ENCODE measurements around the gene ANO8.

ANO8 gene

DNA sequence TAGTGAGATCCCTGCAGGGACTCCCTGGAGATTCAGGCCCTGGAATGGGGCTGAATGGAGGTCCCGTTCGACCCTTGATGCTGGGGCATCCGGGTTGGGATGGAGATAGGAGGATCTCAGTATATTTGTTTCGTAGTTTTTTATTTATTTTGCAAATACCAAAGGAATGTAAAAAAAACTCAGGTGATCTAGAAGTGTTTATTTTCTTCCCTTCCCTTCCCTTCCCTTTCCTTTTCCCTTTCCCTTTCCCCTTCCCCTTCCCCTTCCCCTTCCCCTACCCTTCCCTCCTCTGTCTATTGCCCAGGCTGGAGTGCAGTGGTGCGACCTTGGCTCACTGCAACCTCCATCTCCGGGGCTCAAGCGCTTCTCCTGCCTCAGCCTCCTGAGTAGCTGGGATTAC is 7.2 kb upstream of the ANO8 start:
- Histone ChIP-seq H3K4me3 (ENCODE audit: low read length) (no peak overlapping the region), H3K9me3 (ENCODE audit: control insufficient read depth, insufficient read depth, low read length) (no peaks in the 10 kb centered on the region), H3K27me3 (ENCODE audit: control insufficient read depth, insufficient read depth, low read length) (no peaks in the 10 kb centered on the region), H3K36me3 (ENCODE audit: control insufficient read depth, insufficient read depth, low read length) (peaks cover 6% of the 10 kb centered on the region; the same call in 1 of the 2 replicates), H3K4me1 (ENCODE audit: control insufficient read depth, insufficient read depth, low read length) (peaks cover 5% of the 10 kb centered on the region; the same call in 1 of the 2 replicates), H3K27ac (ENCODE audit: low read length) (no peak overlapping the region)
- DNase-seq (ENCODE audit: low read depth, low spot score), result no peak
- whole genome bisulfite sequencing (ENCODE audit: insufficient coverage, insufficient read length), result no CpG with 5 or more reads among the region's 7 CpGs

DNA sequence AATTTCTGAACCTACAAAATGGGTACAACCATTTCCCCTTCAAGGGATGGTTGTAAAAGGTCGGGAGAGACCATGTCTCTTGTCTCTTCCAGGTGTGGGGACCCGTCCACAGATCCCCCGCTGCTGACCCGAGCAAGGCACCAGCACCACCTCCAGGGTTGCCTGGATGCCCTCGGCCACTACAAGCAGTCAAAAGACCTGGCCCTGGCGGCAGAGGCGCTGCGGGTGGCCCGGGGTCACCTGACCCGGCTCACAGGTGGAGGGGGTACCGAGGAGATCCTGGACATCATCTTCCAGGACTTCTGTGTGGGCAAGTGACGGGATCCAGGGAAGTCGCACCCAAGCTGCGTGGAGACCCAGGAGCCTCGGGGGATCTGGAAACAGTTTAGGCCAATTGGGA is 6.7 kb upstream of the ANO8 start:
- Histone ChIP-seq H3K27me3 (ENCODE audit: control insufficient read depth, insufficient read depth, low read length) (no peaks in the 10 kb centered on the region), H3K36me3 (ENCODE audit: control insufficient read depth, insufficient read depth, low read length) (peaks cover 6% of the 10 kb centered on the region; the same call in 1 of the 2 replicates), H3K27ac (ENCODE audit: low read length) (no peak overlapping the region), H3K4me1 (ENCODE audit: control insufficient read depth, insufficient read depth, low read length) (peaks cover 5% of the 10 kb centered on the region; the same call in 1 of the 2 replicates), H3K4me3 (ENCODE audit: low read length) (no peak overlapping the region), H3K9me3 (ENCODE audit: control insufficient read depth, insufficient read depth, low read length) (no peaks in the 10 kb centered on the region)
- no peak for DNase-seq (ENCODE audit: low read depth, low spot score)
- WGBS (ENCODE audit: insufficient coverage, insufficient read length), result no CpG with 5 or more reads among the region's 15 CpGs

DNA sequence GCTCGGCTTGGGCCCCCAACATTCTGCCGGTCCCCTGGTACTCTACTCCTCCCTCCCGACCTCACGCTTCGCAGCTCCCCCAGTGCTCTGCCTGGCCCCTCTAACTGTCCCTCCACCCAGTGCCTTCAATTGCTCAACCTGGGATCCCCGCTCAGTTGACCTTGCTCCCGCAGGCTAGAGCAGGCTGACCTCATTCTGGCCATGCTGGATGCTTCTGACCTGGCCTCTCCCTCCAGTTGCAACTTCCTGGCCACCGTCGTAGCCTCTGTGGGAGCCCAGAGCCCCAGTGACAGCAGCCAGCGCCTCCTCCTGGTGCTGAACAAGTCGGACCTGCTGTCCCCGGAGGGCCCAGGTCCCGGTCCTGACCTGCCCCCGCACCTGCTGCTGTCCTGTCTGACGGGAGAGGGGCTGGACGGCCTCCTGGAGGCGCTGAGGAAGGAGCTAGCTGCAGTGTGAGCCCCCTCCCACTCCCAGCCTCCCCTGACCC is 6.3 kb upstream of the ANO8 start:
- peaks cover 5% of the 10 kb centered on the region; the same call in 1 of the 2 replicates for H3K4me1 ChIP-seq (ENCODE audit: control insufficient read depth, insufficient read depth, low read length)
- WGBS (ENCODE audit: insufficient coverage, insufficient read length), result no CpG with 5 or more reads among the region's 17 CpGs
- H3K27ac ChIP-seq (ENCODE audit: low read length), result no peak overlapping the region
- no peak overlapping the region for H3K4me3 ChIP-seq (ENCODE audit: low read length)
- no peaks in the 10 kb centered on the region for H3K9me3 ChIP-seq (ENCODE audit: control insufficient read depth, insufficient read depth, low read length)
- no peak for DNase-seq (ENCODE audit: low read depth, low spot score)
- peaks cover 6% of the 10 kb centered on the region; the same call in 1 of the 2 replicates for H3K36me3 ChIP-seq (ENCODE audit: control insufficient read depth, insufficient read depth, low read length)
- no peaks in the 10 kb centered on the region for H3K27me3 ChIP-seq (ENCODE audit: control insufficient read depth, insufficient read depth, low read length)

DNA sequence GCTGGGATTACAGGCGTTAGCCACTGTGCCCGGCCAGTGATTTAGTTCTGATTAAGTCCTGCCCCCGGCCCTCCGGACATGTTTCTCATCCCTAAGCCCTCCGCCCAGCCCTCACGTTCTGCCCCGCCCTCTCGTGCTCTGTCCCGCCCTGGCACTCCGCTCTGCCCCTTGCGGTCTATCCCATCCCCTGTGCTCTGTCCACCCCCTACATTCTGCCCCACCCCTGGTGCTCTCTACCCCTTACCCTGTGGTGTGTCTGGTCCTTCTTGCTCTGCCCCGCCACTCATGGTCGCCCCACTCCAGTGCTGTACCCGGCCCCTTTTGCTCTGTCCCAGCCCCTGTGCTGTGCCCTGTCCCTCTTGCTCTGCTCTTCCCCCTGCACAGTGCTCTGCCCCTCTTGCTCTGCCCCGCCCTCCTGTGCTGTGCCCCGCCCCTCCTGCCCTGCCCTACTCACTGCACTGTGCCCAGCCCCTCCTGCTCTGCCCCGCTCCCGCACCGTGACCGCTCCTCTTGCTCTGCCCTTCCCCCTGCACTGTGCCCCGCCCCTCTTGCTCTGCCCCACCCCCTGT is 5.7 kb upstream of the ANO8 start:
- Histone ChIP-seq H3K9me3 (ENCODE audit: control insufficient read depth, insufficient read depth, low read length) (no peaks in the 10 kb centered on the region), H3K27ac (ENCODE audit: low read length) (no peak overlapping the region), H3K4me3 (ENCODE audit: low read length) (no peak overlapping the region), H3K27me3 (ENCODE audit: control insufficient read depth, insufficient read depth, low read length) (no peaks in the 10 kb centered on the region), H3K4me1 (ENCODE audit: control insufficient read depth, insufficient read depth, low read length) (peaks cover 5% of the 10 kb centered on the region; the same call in 1 of the 2 replicates), H3K36me3 (ENCODE audit: control insufficient read depth, insufficient read depth, low read length) (peaks cover 6% of the 10 kb centered on the region; the same call in 1 of the 2 replicates)
- no CpG with 5 or more reads among the region's 21 CpGs for WGBS (ENCODE audit: insufficient coverage, insufficient read length)
- DNase-seq (ENCODE audit: low read depth, low spot score), result no peak

DNA sequence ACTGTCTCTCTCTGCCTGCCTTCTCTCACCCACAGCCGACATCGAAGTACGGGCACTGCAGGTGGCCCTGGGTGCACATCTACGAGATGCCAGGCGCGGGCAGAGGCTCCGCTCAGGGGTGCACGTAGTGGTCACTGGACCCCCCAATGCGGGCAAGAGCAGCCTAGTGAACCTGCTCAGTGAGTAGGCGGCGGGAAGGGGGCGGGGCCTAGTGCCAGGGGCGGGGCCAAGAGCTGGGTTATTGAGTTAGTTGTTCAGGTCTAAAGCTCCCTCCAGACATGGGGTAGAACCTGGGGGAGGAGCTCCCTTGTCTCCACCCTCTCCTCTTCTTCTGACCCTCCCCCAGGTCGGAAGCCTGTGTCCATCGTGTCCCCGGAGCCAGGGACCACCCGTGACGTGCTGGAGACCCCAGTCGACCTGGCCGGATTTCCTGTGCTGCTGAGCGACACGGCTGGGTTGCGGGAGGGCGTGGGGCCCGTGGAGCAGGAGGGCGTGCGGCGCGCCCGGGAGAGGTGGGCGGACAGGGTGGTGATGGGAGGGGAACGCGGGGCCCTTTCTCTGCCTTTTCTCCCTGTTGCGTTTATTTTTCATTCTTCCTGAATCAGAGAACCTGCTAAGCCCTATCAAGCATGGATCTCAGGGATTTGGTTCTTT is 4.6 kb upstream of the ANO8 start:
- Histone ChIP-seq H3K4me3 (ENCODE audit: low read length) (no peak overlapping the region), H3K36me3 (ENCODE audit: control insufficient read depth, insufficient read depth, low read length) (peaks cover 6% of the 10 kb centered on the region; the same call in 1 of the 2 replicates), H3K27ac (ENCODE audit: low read length) (no peak overlapping the region), H3K9me3 (ENCODE audit: control insufficient read depth, insufficient read depth, low read length) (no peaks in the 10 kb centered on the region), H3K27me3 (ENCODE audit: control insufficient read depth, insufficient read depth, low read length) (no peaks in the 10 kb centered on the region), H3K4me1 (ENCODE audit: control insufficient read depth, insufficient read depth, low read length) (peaks cover 5% of the 10 kb centered on the region; the same call in 1 of the 2 replicates)
- DNase-seq (ENCODE audit: low read depth, low spot score), result no peak
- no CpG with 5 or more reads among the region's 34 CpGs for WGBS (ENCODE audit: insufficient coverage, insufficient read length)

DNA sequence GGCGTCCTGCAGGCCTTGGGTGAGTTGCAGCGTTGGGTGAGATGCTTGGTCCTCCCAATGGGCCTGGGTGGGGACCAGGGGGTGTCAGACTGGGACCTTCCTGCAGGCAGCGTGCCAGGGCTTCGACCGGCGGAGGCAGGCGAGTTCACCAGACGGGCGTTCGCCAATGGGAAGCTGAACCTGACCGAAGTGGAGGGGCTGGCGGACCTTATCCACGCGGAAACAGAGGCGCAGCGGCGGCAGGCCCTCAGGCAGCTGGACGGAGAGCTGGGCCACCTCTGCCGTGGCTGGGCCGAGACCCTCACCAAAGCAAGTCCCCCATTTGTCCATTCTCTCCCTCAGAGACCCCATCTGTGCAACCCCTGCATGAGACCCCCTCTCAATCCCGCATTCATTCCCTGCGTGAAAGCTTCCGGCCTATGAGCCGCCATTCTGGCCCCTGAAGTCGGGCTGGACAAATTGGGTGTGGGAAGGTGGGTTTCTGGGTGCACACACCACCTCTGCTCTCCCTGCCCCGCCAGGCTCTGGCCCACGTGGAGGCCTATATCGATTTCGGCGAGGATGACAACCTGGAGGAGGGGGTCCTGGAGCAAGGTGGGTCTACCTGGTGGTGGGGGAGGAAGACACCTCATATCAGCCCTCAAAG is 3.9 kb upstream of the ANO8 start:
- Histone ChIP-seq H3K27me3 (ENCODE audit: control insufficient read depth, insufficient read depth, low read length) (no peaks in the 10 kb centered on the region), H3K4me3 (ENCODE audit: low read length) (no peak overlapping the region; the same call in 1 of the 2 replicates), H3K9me3 (ENCODE audit: control insufficient read depth, insufficient read depth, low read length) (no peaks in the 10 kb centered on the region), H3K4me1 (ENCODE audit: control insufficient read depth, insufficient read depth, low read length) (peaks cover 5% of the 10 kb centered on the region; the same call in 1 of the 2 replicates), H3K27ac (ENCODE audit: low read length) (no peak overlapping the region), H3K36me3 (ENCODE audit: control insufficient read depth, insufficient read depth, low read length) (peaks cover 6% of the 10 kb centered on the region; the same call in 1 of the 2 replicates)
- no CpG with 5 or more reads among the region's 30 CpGs for WGBS (ENCODE audit: insufficient coverage, insufficient read length)
- DNase-seq (ENCODE audit: low read depth, low spot score), result no peak

DNA sequence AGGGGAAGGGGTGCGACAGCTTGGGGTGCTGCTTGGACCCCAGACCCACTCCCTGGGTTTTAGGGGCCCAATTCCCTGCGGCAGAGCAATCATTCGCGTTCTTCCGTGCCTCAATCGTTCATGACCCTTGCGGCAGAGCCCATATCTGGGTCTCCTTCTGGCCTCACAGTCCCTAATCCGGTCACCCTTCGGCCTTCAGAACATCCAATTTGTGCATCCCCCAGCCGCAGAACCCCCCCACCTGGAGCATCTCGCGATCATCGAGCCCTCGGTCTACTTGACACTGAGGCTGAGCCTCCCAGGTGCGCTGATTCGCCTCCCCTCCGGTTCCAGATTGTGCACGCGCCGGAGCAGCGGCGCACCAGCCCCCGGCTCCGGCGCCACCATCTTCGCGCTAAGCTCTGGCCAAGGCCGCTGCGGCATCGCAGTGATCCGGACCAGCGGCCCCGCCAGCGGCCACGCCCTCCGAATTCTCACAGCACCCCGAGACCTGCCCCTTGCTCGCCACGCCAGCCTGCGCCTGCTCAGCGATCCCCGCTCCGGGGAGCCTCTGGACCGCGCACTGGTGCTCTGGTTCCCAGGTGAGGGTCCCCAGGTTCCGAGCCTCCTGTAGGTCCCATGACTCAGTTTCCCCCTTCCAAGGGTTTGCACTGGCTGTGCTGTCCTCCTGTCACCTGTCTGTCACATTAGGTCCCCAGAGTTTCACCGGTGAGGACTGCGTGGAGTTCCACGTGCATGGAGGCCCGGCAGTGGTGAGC is 3.2 kb upstream of the ANO8 start:
- peak overlapping the region; percentile 74; the same call in 1 of the 2 replicates for H3K4me3 ChIP-seq (ENCODE audit: low read length)
- H3K4me1 ChIP-seq (ENCODE audit: control insufficient read depth, insufficient read depth, low read length), result peaks cover 5% of the 10 kb centered on the region; the same call in 1 of the 2 replicates
- no peak overlapping the region for H3K27ac ChIP-seq (ENCODE audit: low read length)
- no CpG with 5 or more reads among the region's 50 CpGs for WGBS (ENCODE audit: insufficient coverage, insufficient read length)
- peaks cover 6% of the 10 kb centered on the region; the same call in 1 of the 2 replicates for H3K36me3 ChIP-seq (ENCODE audit: control insufficient read depth, insufficient read depth, low read length)
- no peak for DNase-seq (ENCODE audit: low read depth, low spot score)
- no peaks in the 10 kb centered on the region for H3K27me3 ChIP-seq (ENCODE audit: control insufficient read depth, insufficient read depth, low read length)
- H3K9me3 ChIP-seq (ENCODE audit: control insufficient read depth, insufficient read depth, low read length), result no peaks in the 10 kb centered on the region

DNA sequence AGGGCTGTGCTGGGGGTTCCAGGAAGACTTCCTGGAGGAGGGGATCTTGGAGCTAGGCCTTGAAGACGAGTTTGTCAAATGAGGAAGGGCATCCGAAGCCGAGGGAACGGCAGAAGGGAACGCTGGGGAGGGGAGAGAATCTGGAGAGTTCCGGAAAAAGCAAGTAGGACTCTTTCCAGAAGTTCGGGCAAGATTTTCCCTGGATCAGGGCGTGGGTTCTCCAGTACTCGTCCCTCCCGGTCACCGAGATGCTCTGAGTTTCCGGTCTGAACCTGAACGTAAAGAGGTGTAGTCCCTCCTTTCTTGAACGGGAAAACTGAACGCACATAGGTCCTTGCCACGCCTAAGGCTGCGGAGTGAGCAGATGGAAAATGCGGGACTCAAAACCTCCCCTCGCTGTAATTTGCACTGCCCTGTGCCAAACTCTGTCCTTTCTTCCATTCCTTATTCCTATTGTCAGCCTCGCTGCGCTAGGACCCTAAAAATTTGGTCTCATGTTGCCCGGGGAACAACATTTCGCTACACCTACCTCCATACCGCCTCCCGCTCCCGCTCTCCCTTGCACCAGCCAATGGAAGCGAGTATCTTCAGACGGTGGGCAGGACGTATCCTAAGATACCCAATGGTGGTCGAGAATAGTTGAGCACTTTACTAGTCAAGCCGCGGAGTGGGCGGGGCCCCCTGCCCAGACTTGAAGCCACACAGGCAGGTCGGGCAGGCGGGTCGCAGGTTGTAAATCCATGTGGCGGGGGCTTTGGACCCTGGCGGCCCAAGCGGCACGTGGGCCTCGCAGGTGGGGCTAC is 2.4 kb upstream of the ANO8 start, which contains the start of gene GTPBP3:
TSS of gene GTPBP3 (plus strand) at position 682 of the 803 bp plus-strand sequence. CDS start at position 741, 59 bp downstream.
- Histone ChIP-seq H3K4me3 (ENCODE audit: low read length) (peak within 1 kb of the TSS; percentile 74), H3K36me3 (ENCODE audit: control insufficient read depth, insufficient read depth, low read length) (peaks cover 6% of the 10 kb centered on the region; the same call in 1 of the 2 replicates), H3K4me1 (ENCODE audit: control insufficient read depth, insufficient read depth, low read length) (peaks cover 5% of the 10 kb centered on the region; the same call in 1 of the 2 replicates), H3K27me3 (ENCODE audit: control insufficient read depth, insufficient read depth, low read length) (no peaks in the 10 kb centered on the region), H3K9me3 (ENCODE audit: control insufficient read depth, insufficient read depth, low read length) (no peaks in the 10 kb centered on the region), H3K27ac (ENCODE audit: low read length) (no peak within 1 kb of the TSS)
- peak; percentile 99 for DNase-seq (ENCODE audit: low read depth, low spot score)
- no CpG with 5 or more reads among the region's 41 CpGs for WGBS (ENCODE audit: insufficient coverage, insufficient read length)

DNA sequence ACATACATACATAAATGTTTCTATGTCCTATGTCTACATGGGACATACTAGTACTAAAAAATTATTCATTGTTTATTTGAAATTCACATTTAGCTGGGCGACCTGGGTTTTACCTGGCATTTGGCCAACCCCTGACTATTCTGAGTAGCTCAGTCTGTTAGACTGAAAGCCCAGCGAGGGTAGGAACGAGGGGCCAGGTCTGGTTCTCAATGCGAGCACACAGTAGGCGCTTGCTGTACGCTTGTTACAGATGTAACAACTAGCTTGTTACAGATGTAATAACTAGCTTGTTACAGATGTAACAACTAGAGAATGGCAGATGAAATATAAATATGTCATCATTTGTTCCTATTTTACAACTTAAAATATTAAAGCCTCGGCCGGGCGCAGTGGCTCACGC is 920 bp upstream of the ANO8 start:
- Histone ChIP-seq H3K27ac (ENCODE audit: low read length) (no peak overlapping the region), H3K36me3 (ENCODE audit: control insufficient read depth, insufficient read depth, low read length) (no peaks in the 10 kb centered on the region), H3K9me3 (ENCODE audit: control insufficient read depth, insufficient read depth, low read length) (no peaks in the 10 kb centered on the region), H3K27me3 (ENCODE audit: control insufficient read depth, insufficient read depth, low read length) (no peaks in the 10 kb centered on the region), H3K4me3 (ENCODE audit: low read length) (no peak overlapping the region), H3K4me1 (ENCODE audit: control insufficient read depth, insufficient read depth, low read length) (peaks cover 5% of the 10 kb centered on the region; the same call in 1 of the 2 replicates)
- no CpG with 5 or more reads among the region's 10 CpGs for WGBS (ENCODE audit: insufficient coverage, insufficient read length)
- no peak for DNase-seq (ENCODE audit: low read depth, low spot score)
